Body of pancreas (tissue), 4 donors: ENCODE measurements around the gene BRF1.

ENCODE experiments used
- POLR2A ChIP-seq, 3 donors: fragments of 450-650 bp; IDR thresholded peaks; one replicate each; pipeline ENCODE4 v1.6.1; 2016; ENCODE audit warnings: antibody characterized with exemption in 3 of 3, mild to moderate bottlenecking in 2 of 3
- TF ChIP-seq, protein P1 (sequence below), 7 experiments: fragments of 450-650 bp in 4 of 7; fragments of 200-600 bp in 3 of 7; sonication (generic) in 3 of 7; IDR thresholded peaks; one replicate each; pipeline ENCODE4 v1.5.1; 2016 to 2019; ENCODE audit warnings: antibody characterized with exemption in 7 of 7

- TF ChIP-seq, protein P1, sequence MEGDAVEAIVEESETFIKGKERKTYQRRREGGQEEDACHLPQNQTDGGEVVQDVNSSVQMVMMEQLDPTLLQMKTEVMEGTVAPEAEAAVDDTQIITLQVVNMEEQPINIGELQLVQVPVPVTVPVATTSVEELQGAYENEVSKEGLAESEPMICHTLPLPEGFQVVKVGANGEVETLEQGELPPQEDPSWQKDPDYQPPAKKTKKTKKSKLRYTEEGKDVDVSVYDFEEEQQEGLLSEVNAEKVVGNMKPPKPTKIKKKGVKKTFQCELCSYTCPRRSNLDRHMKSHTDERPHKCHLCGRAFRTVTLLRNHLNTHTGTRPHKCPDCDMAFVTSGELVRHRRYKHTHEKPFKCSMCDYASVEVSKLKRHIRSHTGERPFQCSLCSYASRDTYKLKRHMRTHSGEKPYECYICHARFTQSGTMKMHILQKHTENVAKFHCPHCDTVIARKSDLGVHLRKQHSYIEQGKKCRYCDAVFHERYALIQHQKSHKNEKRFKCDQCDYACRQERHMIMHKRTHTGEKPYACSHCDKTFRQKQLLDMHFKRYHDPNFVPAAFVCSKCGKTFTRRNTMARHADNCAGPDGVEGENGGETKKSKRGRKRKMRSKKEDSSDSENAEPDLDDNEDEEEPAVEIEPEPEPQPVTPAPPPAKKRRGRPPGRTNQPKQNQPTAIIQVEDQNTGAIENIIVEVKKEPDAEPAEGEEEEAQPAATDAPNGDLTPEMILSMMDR (IDR thresholded peaks at IDR 0.05): no peak
- TF ChIP-seq POLR2A (IDR thresholded peaks at IDR 0.05): no peak
These were observed 11.0 kb upstream of the BRF1 start for GRCh38 chr14:105311838-105312237.
